Hepatocyte (in vitro differentiated cells): ENCODE measurements around the gene WNT2.

Experiments used
- CTCF ChIP-seq: fragments of 200-600 bp; sonication (generic); IDR thresholded peaks from 2 replicates; pipeline ENCODE4 v1.5.1; 2016; ENCODE audit warnings: antibody characterized with exemption, mild to moderate bottlenecking; ENCODE audit not compliant: poor library complexity
- EZH2 ChIP-seq: fragments of 200-600 bp; sonication (generic); IDR thresholded peaks from 2 replicates; pipeline ENCODE4 v1.6.1; 2016; ENCODE audit warnings: antibody characterized with exemption, mild to moderate bottlenecking, borderline replicate concordance
- EZH2phosphoT487 ChIP-seq: fragments of 200-600 bp; sonication (generic); IDR thresholded peaks from one replicate; pipeline ENCODE4 v1.6.1; 2018; ENCODE audit warnings: antibody characterized with exemption, mild to moderate bottlenecking, low read depth, moderate library complexity; ENCODE audit not compliant: unreplicated experiment, severe bottlenecking

GRCh38 chr7:117283371-117283770, 39.5 kb downstream of the WNT2 start:
- no peak for TF ChIP-seq EZH2
- TF ChIP-seq CTCF = no peak
- TF ChIP-seq EZH2phosphoT487 = no peak
